ENCODE data around the gene UNC5C. TPM values are rescaled to one million over a fixed set of nuclear protein-coding genes. Genes with fewer than 3 reads are reported as not detected.

UNC5C gene
- total RNA-seq, 1 experiment from 2014 or later = not detected

- ChIA-PET POLR2A (no interaction called here), CTCF (no interaction called here)
- Mint-ChIP-seq H3K9me3 (ENCODE audit: unreplicated experiment) (no peaks in the 10 kb centered on the region), H3K4me3 (ENCODE audit: unreplicated experiment) (no peak overlapping the region), H3K27me3 (ENCODE audit: insufficient read depth, unreplicated experiment) (no peaks in the 10 kb centered on the region), H3K36me3 (ENCODE audit: insufficient read depth, unreplicated experiment) (no peaks in the 10 kb centered on the region), H3K27ac (ENCODE audit: low read depth, unreplicated experiment) (no peak overlapping the region), H3K4me1 (ENCODE audit: insufficient read depth, unreplicated experiment) (no peaks in the 10 kb centered on the region)
- TF ChIP-seq CTCF (IDR thresholded peaks at IDR 0.05; ENCODE audit: unreplicated experiment) = no peak
- intact Hi-C loops (cut with micrococcal nuclease) = no loop called here
- no peak for DNase-seq (ENCODE audit: unreplicated experiment)
- no TSS peak for BruUV-seq (replicated peaks)
These were observed 285.4 kb downstream of the UNC5C start for GRCh38 chr4:95263391-95263790.

DNA sequence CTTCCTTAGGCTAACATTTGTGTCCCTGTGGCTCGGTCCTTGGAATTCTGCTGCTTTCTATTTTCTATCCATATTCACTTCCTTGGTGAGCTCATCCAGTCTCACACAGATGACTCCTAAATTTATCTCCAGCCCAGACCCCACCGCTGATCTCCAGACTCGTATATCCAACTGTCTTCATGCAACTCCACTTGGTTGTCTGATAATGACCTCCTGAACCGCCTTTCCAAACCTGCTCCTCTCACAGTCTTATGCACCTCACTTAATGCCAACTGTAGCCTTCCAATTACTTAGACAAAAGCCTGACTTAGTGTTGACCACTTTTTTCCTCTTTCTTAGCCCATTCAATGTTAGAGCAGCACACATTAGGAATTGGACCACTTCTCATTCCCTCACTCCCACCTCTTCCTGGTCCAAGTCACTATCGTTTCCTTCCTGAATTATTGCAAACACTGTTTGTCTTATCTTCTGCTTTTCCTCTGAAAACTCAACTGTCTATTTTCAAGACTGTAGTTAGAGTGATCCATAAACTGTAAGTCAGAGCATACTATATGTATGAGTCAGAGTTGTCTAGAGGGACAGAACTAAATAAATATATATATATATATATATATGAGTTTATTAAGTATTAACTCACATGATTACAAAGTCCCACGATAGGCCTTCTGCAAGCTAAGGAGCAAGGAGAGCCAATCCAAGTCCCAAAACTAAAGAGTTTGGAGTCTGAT is 292.5 kb downstream of the UNC5C start:
- CTCF ChIA-PET = interaction anchor here (0.7 kb wide), 1 partner anchor 736 kb away, joined by 3 read pairs; no protein-coding TSS in a partner anchor
- no peaks in the 10 kb centered on the region for H3K9me3 Mint-ChIP-seq (ENCODE audit: unreplicated experiment)
- H3K27me3 Mint-ChIP-seq (ENCODE audit: insufficient read depth, unreplicated experiment) = no peaks in the 10 kb centered on the region
- no peaks in the 10 kb centered on the region for H3K4me1 Mint-ChIP-seq (ENCODE audit: insufficient read depth, unreplicated experiment)
- no peak overlapping the region for H3K4me3 Mint-ChIP-seq (ENCODE audit: unreplicated experiment)
- TF ChIP-seq CTCF (IDR thresholded peaks at IDR 0.05; ENCODE audit: unreplicated experiment) = no peak
- no peak overlapping the region for H3K27ac Mint-ChIP-seq (ENCODE audit: low read depth, unreplicated experiment)
- no TSS peak for BruUV-seq (replicated peaks)
- intact Hi-C loops (cut with micrococcal nuclease) = no loop called here
- DNase-seq (ENCODE audit: unreplicated experiment) = no peak
- POLR2A ChIA-PET = no interaction called here
- no peaks in the 10 kb centered on the region for H3K36me3 Mint-ChIP-seq (ENCODE audit: insufficient read depth, unreplicated experiment)

GRCh38 chr4:95255396-95256107 is 293.2 kb downstream of the UNC5C start:
- no peak overlapping the region for H3K27ac Mint-ChIP-seq (ENCODE audit: low read depth, unreplicated experiment)
- no peaks in the 10 kb centered on the region for H3K36me3 Mint-ChIP-seq (ENCODE audit: insufficient read depth, unreplicated experiment)
- no peaks in the 10 kb centered on the region for H3K9me3 Mint-ChIP-seq (ENCODE audit: unreplicated experiment)
- intact Hi-C loops (cut with micrococcal nuclease) = no loop called here
- ChIA-PET CTCF (no interaction called here), POLR2A (no interaction called here)
- H3K4me1 Mint-ChIP-seq (ENCODE audit: insufficient read depth, unreplicated experiment) = peaks cover 4% of the 10 kb centered on the region
- no peak overlapping the region for H3K4me3 Mint-ChIP-seq (ENCODE audit: unreplicated experiment)
- no TSS peak for BruUV-seq (replicated peaks)
- no peaks in the 10 kb centered on the region for H3K27me3 Mint-ChIP-seq (ENCODE audit: insufficient read depth, unreplicated experiment)
- no peak for TF ChIP-seq CTCF (IDR thresholded peaks at IDR 0.05; ENCODE audit: unreplicated experiment)
- peak; percentile 49 for DNase-seq (ENCODE audit: unreplicated experiment)

DNA sequence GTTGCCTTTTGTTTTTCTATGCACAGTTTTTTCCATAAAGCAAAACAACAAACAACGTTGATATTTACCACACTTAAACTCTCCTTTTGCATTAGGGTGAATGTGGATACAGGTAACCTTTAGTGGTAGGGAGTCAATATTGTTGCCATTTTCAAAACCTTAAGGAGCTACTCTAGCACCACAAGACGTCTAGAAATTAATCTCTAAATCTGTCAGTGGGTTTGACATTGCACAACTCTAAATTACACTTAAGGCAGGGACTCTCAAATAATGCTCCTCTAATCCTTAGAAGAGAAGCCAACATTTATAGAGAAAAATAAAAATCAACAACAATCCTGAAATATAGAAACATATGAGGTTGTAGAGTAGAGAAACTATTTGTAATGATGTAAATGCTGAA is 297.2 kb downstream of the UNC5C start:
- H3K36me3 Mint-ChIP-seq (ENCODE audit: insufficient read depth, unreplicated experiment) = no peaks in the 10 kb centered on the region
- no TSS peak for BruUV-seq (replicated peaks)
- CTCF ChIA-PET = interaction anchor here (0.6 to 0.8 kb wide), 2 partner anchors 11 to 680 kb away, joined by 3 to 4 read pairs; no protein-coding TSS in a partner anchor
- no peak for TF ChIP-seq CTCF (IDR thresholded peaks at IDR 0.05; ENCODE audit: unreplicated experiment)
- H3K4me1 Mint-ChIP-seq (ENCODE audit: insufficient read depth, unreplicated experiment) = peaks cover 7% of the 10 kb centered on the region
- intact Hi-C loops (cut with micrococcal nuclease) = no loop called here
- H3K27me3 Mint-ChIP-seq (ENCODE audit: insufficient read depth, unreplicated experiment) = no peaks in the 10 kb centered on the region
- H3K27ac Mint-ChIP-seq (ENCODE audit: low read depth, unreplicated experiment) = no peak overlapping the region
- no peak for DNase-seq (ENCODE audit: unreplicated experiment)
- H3K9me3 Mint-ChIP-seq (ENCODE audit: unreplicated experiment) = no peaks in the 10 kb centered on the region
- POLR2A ChIA-PET = interaction anchor here (0.9 to 1.0 kb wide), 2 partner anchors 9 to 100 kb away, joined by 3 to 5 read pairs; no protein-coding TSS in a partner anchor
- no peak overlapping the region for H3K4me3 Mint-ChIP-seq (ENCODE audit: unreplicated experiment)
